HG03280 (cell line): Measurements from ENCODE around the gene DNAJC13.

Experiments used
- ATAC-seq: cut with Tn5 transposase; IDR thresholded peaks from one replicate; pipeline ENCODE4 v1.9.1; 2021; ENCODE audit warnings: mild to moderate bottlenecking, moderate library complexity; ENCODE audit not compliant: unreplicated experiment

DNAJC13 gene

GRCh38 chr3:132587401-132587800, 170.1 kb downstream of the DNAJC13 start:
- ATAC-seq: no peak
